Progenitor cell of endocrine pancreas (in vitro differentiated cells): ENCODE results near the gene KCNK13. TPM values are rescaled to one million over a fixed set of nuclear protein-coding genes. Genes with fewer than 3 reads are reported as not detected.

ENCODE experiments used
- DNase-seq: peaks from one replicate; pipeline ENCODE4 v3.0.0; 2021; ENCODE audit warnings: low spot score; ENCODE audit not compliant: unreplicated experiment
- H3K27ac Mint-ChIP-seq: 2 replicates; pipeline ENCODE4 v1.8.0; 2021; ENCODE audit warnings: mild to moderate bottlenecking, moderate library complexity, mixed read lengths
- H3K27me3 Mint-ChIP-seq: 2 replicates; pipeline ENCODE4 v1.8.0; 2021; ENCODE audit warnings: mixed read lengths
- H3K36me3 Mint-ChIP-seq: 2 replicates; pipeline ENCODE4 v1.8.0; 2022; ENCODE audit warnings: mixed read lengths; ENCODE audit not compliant: insufficient read depth
- H3K4me1 Mint-ChIP-seq: 2 replicates; pipeline ENCODE4 v1.8.0; 2021; ENCODE audit warnings: low read depth, mixed read lengths
- H3K4me3 Mint-ChIP-seq: 2 replicates; pipeline ENCODE4 v1.8.0; 2021; ENCODE audit warnings: low read depth, mild to moderate bottlenecking, moderate library complexity, mixed read lengths
- H3K9me3 Mint-ChIP-seq: 2 replicates; pipeline ENCODE4 v1.8.0; 2021; ENCODE audit warnings: low read depth, mixed read lengths
- total RNA-seq: library from RNA; stranded (reverse); gene quantifications from 2 replicates; pipeline ENCODE4 v1.2.1, GENCODE V29; 2021
- TF ChIP-seq, protein P1 (sequence below): fragments of 200-600 bp; sonication (generic); IDR thresholded peaks from one replicate; pipeline ENCODE4 v1.5.0; 2021; ENCODE audit warnings: antibody characterized with exemption, mild to moderate bottlenecking; ENCODE audit not compliant: unreplicated experiment

KCNK13 gene
- total RNA-seq, 1 donor from 2014 or later, result not detected

DNA sequence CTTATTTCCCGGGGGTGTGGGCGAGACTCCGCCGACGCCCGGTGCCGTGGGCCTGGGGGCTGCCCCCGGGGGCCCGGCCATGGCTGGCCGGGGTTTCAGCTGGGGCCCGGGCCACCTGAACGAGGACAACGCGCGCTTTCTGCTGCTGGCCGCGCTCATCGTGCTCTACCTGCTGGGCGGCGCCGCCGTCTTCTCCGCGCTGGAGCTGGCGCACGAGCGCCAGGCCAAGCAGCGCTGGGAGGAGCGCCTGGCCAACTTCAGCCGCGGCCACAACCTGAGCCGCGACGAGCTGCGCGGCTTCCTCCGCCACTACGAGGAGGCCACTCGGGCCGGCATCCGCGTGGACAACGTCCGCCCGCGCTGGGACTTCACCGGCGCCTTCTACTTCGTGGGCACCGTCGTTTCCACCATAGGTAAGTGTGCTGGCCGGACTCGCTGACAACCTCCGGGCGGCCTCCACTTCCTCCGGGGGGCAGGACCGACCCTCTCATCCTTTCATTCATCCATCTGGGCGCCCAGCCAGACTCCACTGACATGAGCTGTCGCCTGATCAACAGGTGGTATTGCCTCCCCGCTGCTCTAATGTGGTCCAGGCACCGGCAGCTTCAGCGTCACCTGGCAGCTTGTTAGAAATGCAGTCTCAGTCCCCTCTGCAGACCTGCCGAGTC, 467 bp downstream of the KCNK13 start:
- TF ChIP-seq, protein P1, sequence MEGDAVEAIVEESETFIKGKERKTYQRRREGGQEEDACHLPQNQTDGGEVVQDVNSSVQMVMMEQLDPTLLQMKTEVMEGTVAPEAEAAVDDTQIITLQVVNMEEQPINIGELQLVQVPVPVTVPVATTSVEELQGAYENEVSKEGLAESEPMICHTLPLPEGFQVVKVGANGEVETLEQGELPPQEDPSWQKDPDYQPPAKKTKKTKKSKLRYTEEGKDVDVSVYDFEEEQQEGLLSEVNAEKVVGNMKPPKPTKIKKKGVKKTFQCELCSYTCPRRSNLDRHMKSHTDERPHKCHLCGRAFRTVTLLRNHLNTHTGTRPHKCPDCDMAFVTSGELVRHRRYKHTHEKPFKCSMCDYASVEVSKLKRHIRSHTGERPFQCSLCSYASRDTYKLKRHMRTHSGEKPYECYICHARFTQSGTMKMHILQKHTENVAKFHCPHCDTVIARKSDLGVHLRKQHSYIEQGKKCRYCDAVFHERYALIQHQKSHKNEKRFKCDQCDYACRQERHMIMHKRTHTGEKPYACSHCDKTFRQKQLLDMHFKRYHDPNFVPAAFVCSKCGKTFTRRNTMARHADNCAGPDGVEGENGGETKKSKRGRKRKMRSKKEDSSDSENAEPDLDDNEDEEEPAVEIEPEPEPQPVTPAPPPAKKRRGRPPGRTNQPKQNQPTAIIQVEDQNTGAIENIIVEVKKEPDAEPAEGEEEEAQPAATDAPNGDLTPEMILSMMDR, result no peak
- Mint-ChIP-seq H3K36me3 (no peaks in the 10 kb centered on the region), H3K27ac (peak overlapping the region; percentile 76), H3K9me3 (no peaks in the 10 kb centered on the region), H3K27me3 (peaks cover 66% of the 10 kb centered on the region), H3K4me3 (peak overlapping the region; percentile 63), H3K4me1 (peaks cover 5% of the 10 kb centered on the region)
- DNase-seq, result no peak

DNA sequence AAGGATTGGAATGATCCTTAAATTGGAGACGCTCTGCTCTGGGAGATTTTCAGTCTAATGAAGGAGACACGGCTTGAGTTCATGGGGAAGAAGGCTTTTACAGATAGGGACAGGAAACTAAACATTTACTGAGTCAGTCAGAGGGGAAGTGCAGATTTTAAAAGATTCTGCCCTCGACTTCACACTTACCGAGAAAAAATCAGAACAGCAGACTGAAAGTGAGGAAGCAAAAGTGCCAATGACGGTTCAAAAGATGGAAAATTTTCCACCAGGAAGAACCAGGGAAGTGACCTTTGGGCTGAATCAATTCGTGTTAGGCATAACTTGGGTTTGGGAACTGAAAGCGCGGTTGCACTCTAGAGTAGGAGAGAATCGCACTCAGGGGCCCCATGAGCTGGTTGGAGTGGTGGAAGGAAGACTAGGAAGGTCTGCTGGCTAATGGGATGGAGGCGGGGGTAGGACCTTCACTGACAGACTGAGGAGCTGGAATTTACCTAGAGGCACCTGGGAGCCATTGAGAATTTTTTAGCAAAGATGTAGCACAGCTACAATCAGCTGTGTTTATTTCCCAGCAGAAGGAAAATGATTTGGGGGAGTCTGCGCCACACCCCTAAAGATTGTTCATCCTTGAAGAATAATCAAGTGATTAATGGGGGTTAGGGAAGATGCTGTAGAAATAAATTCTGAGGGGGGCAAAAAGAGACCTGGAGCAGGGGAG, 1.2 kb downstream of the KCNK13 start:
- no peak for DNase-seq
- peak overlapping the region; percentile 63 for H3K4me3 Mint-ChIP-seq
- peaks cover 5% of the 10 kb centered on the region for H3K4me1 Mint-ChIP-seq
- peak overlapping the region; percentile 76 for H3K27ac Mint-ChIP-seq
- TF ChIP-seq, protein P1, result no peak
- H3K36me3 Mint-ChIP-seq, result no peaks in the 10 kb centered on the region
- no peaks in the 10 kb centered on the region for H3K9me3 Mint-ChIP-seq
- peaks cover 70% of the 10 kb centered on the region for H3K27me3 Mint-ChIP-seq

DNA sequence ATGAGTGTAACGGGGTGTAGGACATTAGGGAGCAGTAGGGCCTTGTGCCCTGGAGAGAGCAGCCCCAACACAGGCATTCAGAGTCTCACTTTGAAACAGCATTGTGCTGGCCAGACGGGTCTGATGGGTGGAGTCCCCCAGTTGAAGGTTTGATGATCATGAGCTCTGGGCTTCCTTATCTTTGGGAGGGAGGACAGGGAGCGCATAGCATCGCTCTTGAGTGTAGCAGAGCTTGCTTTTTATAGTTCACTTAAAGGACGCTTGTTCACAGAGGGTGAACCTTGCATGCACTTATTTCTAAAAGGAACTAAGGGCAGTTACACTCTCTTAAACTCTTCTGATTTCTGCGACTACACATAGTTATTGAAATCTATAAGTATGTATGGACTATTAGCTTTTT, 10.6 kb downstream of the KCNK13 start:
- no peaks in the 10 kb centered on the region for H3K36me3 Mint-ChIP-seq
- H3K9me3 Mint-ChIP-seq, result peaks cover under 1% of the 10 kb centered on the region
- TF ChIP-seq, protein P1, result no peak
- H3K27me3 Mint-ChIP-seq, result peaks cover 40% of the 10 kb centered on the region
- no peak overlapping the region for H3K4me3 Mint-ChIP-seq
- DNase-seq, result no peak
- H3K27ac Mint-ChIP-seq, result no peak overlapping the region
- H3K4me1 Mint-ChIP-seq, result no peaks in the 10 kb centered on the region

DNA sequence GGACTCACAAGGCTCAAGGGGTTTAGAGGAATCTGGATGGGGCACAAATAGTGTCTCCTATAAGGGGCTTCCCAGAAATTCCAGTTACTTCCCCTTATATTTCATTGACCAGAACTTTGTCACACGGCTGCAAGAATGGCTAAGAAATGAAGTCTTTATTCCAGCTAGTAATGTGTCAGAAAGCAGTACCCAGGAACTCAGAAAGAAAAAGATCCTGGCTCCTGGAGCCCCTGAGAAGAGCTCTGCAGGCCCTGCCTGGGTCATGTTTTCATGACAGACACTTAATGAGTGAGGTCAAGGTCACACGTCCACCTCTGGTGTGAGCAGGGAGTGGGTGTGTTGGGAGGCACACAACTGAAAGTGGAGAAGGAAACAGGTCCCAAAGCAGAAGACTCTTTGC, 17.8 kb downstream of the KCNK13 start:
- H3K4me3 Mint-ChIP-seq, result no peak overlapping the region
- H3K36me3 Mint-ChIP-seq, result no peaks in the 10 kb centered on the region
- no peak overlapping the region for H3K27ac Mint-ChIP-seq
- peaks cover 3% of the 10 kb centered on the region for H3K9me3 Mint-ChIP-seq
- TF ChIP-seq, protein P1, result no peak
- H3K4me1 Mint-ChIP-seq, result no peaks in the 10 kb centered on the region
- no peak for DNase-seq
- peaks cover 9% of the 10 kb centered on the region for H3K27me3 Mint-ChIP-seq

DNA sequence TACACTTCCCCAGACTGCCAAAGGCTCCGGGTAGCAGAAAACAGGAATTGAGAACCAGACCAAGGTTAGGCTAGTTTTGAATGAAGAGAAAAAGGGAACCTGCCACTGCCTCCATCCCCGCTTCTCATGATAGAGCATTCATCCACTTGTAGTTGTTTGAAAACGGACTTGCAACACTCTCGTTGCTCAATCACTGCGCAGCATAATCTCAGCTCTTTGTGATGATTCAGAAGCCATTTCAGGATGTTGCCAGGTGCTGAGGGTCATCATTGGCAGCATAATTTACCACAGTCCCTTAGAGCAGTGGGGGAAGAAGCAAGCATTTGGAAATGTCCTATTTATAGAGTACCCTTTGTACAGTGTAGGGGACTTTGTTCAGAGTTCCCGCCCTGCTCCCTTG, 25.6 kb downstream of the KCNK13 start:
- H3K4me1 Mint-ChIP-seq, result no peaks in the 10 kb centered on the region
- no peak overlapping the region for H3K27ac Mint-ChIP-seq
- H3K4me3 Mint-ChIP-seq, result no peak overlapping the region
- no peak for DNase-seq
- H3K36me3 Mint-ChIP-seq, result peaks cover 1% of the 10 kb centered on the region
- TF ChIP-seq, protein P1, result no peak
- peaks cover 2% of the 10 kb centered on the region for H3K27me3 Mint-ChIP-seq
- H3K9me3 Mint-ChIP-seq, result no peaks in the 10 kb centered on the region
